HCT116 (cell line): ENCODE measurements around the gene CCDC148. TPM values are rescaled to one million over a fixed set of nuclear protein-coding genes. Genes with fewer than 3 reads are reported as not detected.

Experiments
- ATAC-seq: fragments of 200-7000 bp; cut with Tn5 transposase; 2 replicates; pipeline ENCODE4 v1.9.1; 2020; ENCODE audit warnings: mild to moderate bottlenecking, moderate library complexity
- BruUV-seq: library from RNA; stranded (reverse); fragments of 400-500 nt; replicated peaks from 2 replicates; lab custom pipeline; 2021; lab: Mats Ljungman, UMichigan
- CTCF ChIA-PET: fragments of 300-600 bp; sonication (Branson Sonifier 250); formaldehyde crosslinking; loops from one replicate; lab custom pipeline; 2021; ENCODE audit warnings: antibody characterized with exemption; lab: Charles Lee
- POLR2A ChIA-PET: fragments of 300-600, 350-600 bp; sonication (Branson Sonifier 250); formaldehyde crosslinking; loops from one replicate; lab custom pipeline; 2021; ENCODE audit warnings: antibody characterized with exemption; lab: Charles Lee
- RAD21 ChIA-PET, 2 experiments: fragments of 300-600 bp; sonication (Branson Sonifier 250); formaldehyde crosslinking; loops; one replicate each; lab custom pipeline; 2023; ENCODE audit warnings: low total read pairs in 2 of 2; ENCODE audit not compliant: uncharacterized antibody in 2 of 2, unreplicated experiment in 2 of 2, low non-redundant PET in 1 of 2; lab: Charles Lee
- DNase-seq: peaks from one replicate; pipeline ENCODE4 v3.0.0-alpha.2; 2010; ENCODE audit warnings: low read depth, low spot score
- H2AFZ ChIP-seq: fragments of 200-600 bp; shearing (Covaris generic), sonication (generic); 2 replicates; pipeline ENCODE4 v1.6.1; 2017; ENCODE audit warnings: low read depth, mixed run types, mixed read lengths, antibody characterized with exemption, low read length; ENCODE audit not compliant: poor library complexity, severe bottlenecking
- H3K27ac ChIP-seq: 2 replicates; pipeline ENCODE4 v1.5.1; 2012; ENCODE audit warnings: low read depth, low read length
- H3K27me3 ChIP-seq: fragments of 200-600 bp; sonication (generic); 2 replicates; pipeline ENCODE4 v1.6.1; 2016; ENCODE audit warnings: mixed run types, low read length, mixed read lengths; ENCODE audit not compliant: insufficient read depth
- H3K36me3 ChIP-seq, 2 experiments: fragments of 200-500 bp in 1 of 2; fragments of 200-600 bp in 1 of 2; sonication (Bioruptor generic) in 1 of 2; sonication (generic) in 1 of 2; 2 replicates each; pipeline versions ENCODE4 v1.5.1 to v1.6.1; 2014 to 2016; ENCODE audit warnings: low read length in 2 of 2, inconsistent platforms in 1 of 2, mixed read lengths in 1 of 2, mixed run types in 1 of 2; ENCODE audit not compliant: insufficient read depth in 2 of 2, control insufficient read depth in 1 of 2
- H3K4me1 ChIP-seq, 2 experiments: fragments of 200-600 bp in 1 of 2; sonication (generic) in 1 of 2; 2 replicates each; pipeline versions ENCODE4 v1.5.1 to v1.6.1; 2012 to 2017; ENCODE audit warnings: low read length in 2 of 2, inconsistent platforms in 1 of 2, mild to moderate bottlenecking in 1 of 2, mixed read lengths in 1 of 2, mixed run types in 1 of 2, moderate library complexity in 1 of 2; ENCODE audit not compliant: insufficient read depth in 2 of 2, control insufficient read depth in 1 of 2
- H3K4me2 ChIP-seq: fragments of 200-600 bp; sonication (generic); 2 replicates; pipeline ENCODE4 v1.6.1; 2017; ENCODE audit warnings: mixed run types, low read length, mixed read lengths
- H3K4me3 ChIP-seq, 2 experiments: fragments of 200-600 bp in 1 of 2; sonication (generic) in 1 of 2; replicated peaks in 1 of 2; 2 replicates each; pipeline ENCODE4 v1.5.1; 2011 to 2016; ENCODE audit warnings: low read length in 2 of 2, control low read depth in 1 of 2, low read depth in 1 of 2, mild to moderate bottlenecking in 1 of 2, mixed read lengths in 1 of 2, mixed run types in 1 of 2
- H3K79me2 ChIP-seq: fragments of 200-600 bp; sonication (generic); 2 replicates; pipeline ENCODE4 v1.6.1; 2017; ENCODE audit warnings: mild to moderate bottlenecking, mixed run types, low read length, moderate library complexity, mixed read lengths; ENCODE audit not compliant: insufficient read depth
- H3K9ac ChIP-seq: fragments of 200-600 bp; sonication (generic); 2 replicates; pipeline ENCODE4 v1.6.1; 2016; ENCODE audit warnings: low read length, mixed read lengths
- H3K9me2 ChIP-seq: fragments of 200-600 bp; sonication (generic), shearing (Covaris generic); 2 replicates; pipeline ENCODE4 v1.6.1; 2017; ENCODE audit warnings: mixed run types, mild to moderate bottlenecking, moderate library complexity; ENCODE audit not compliant: insufficient read depth
- H3K9me3 ChIP-seq, 2 experiments: fragments of 200-500 bp in 1 of 2; fragments of 200-600 bp in 1 of 2; sonication (Bioruptor generic) in 1 of 2; sonication (generic) in 1 of 2; 2 replicates each; pipeline ENCODE4 v1.6.1; 2014 to 2017; ENCODE audit warnings: low read length in 2 of 2, mixed read lengths in 2 of 2, inconsistent platforms in 1 of 2, low read depth in 1 of 2, mild to moderate bottlenecking in 1 of 2, mixed run types in 1 of 2, moderate library complexity in 1 of 2; ENCODE audit not compliant: control insufficient read depth in 1 of 2, insufficient read depth in 1 of 2
- H4K20me1 ChIP-seq: fragments of 200-600 bp; sonication (generic), shearing (Covaris generic); 2 replicates; pipeline ENCODE4 v1.6.1; 2017; ENCODE audit warnings: mixed run types, mild to moderate bottlenecking, moderate library complexity; ENCODE audit not compliant: insufficient read depth
- CTCF ChIP-seq, 3 experiments: fragments of 200-600 bp in 1 of 3; sonication (generic) in 1 of 3; IDR thresholded peaks in 2 of 3; conservative IDR thresholded peaks in 1 of 3; 2 replicates each; pipeline ENCODE4 v1.5.1; 2012 to 2017; ENCODE audit warnings: low read depth in 2 of 3, low read length in 2 of 3, antibody characterized with exemption in 1 of 3, borderline replicate concordance in 1 of 3, control low read depth in 1 of 3, mild to moderate bottlenecking in 1 of 3, mixed read lengths in 1 of 3, mixed run types in 1 of 3, moderate library complexity in 1 of 3; ENCODE audit not compliant: insufficient read depth in 1 of 3
- JUND ChIP-seq: IDR thresholded peaks from 2 replicates; pipeline ENCODE4 v1.6.1; 2012
- POLR2AphosphoS5 ChIP-seq: IDR thresholded peaks from 2 replicates; pipeline ENCODE4 v1.6.1; 2011; ENCODE audit warnings: mild to moderate bottlenecking, low read depth, low read length, moderate library complexity
- RAD21 ChIP-seq: IDR thresholded peaks from 2 replicates; pipeline ENCODE4 v1.6.1; 2012; ENCODE audit warnings: low read depth, mild to moderate bottlenecking
- intact Hi-C: fragments of 100-400 bp; cut with micrococcal nuclease; formaldehyde crosslinking; loops from 2 replicates; pipeline ENCODE4 v1.10.0; 2022
- total RNA-seq: library from RNA; stranded (reverse); gene quantifications from one replicate; pipeline ENCODE4 v1.2.1, GENCODE V29; 2021; ENCODE audit not compliant: unreplicated experiment

The CCDC148 gene
- total RNA-seq, 1 experiment from 2014 or later, result 0.59 TPM

GRCh38 chr2:158172719-158173118, 283.8 kb downstream of the CCDC148 start:
- intact Hi-C loops, result no loop called here
- ATAC-seq, result no peak
- POLR2A ChIA-PET, result no interaction called here

GRCh38 chr2:158154596-158154995, 302.0 kb downstream of the CCDC148 start:
- Histone ChIP-seq H3K4me1 (no peaks in the 10 kb centered on the region), H3K9ac (no peak overlapping the region), H3K4me2 (no peak overlapping the region), H3K9me3 (no peaks in the 10 kb centered on the region), H3K9me2 (no peaks in the 10 kb centered on the region), H3K4me3 (no peak overlapping the region), H4K20me1 (no peaks in the 10 kb centered on the region), H3K27ac (no peak overlapping the region), H3K27me3 (no peaks in the 10 kb centered on the region), H3K79me2 (no peaks in the 10 kb centered on the region), H3K36me3 (no peaks in the 10 kb centered on the region), H2AFZ (no peak overlapping the region)
- TF ChIP-seq CTCF (IDR thresholded peaks at IDR 0.05 in 2 of 3, conservative IDR thresholded peaks at IDR 0.05 in 1 of 3; ENCODE audit: borderline replicate concordance in 1 of 3, insufficient read depth in 1 of 3, low read depth in 2 of 3, low read length in 2 of 3) (no peak), JUND (no peak)
- RAD21 ChIA-PET, result no interaction called here
- intact Hi-C loops, result no loop called here
- no TSS peak for BruUV-seq
- POLR2A ChIA-PET, result no interaction called here
- CTCF ChIA-PET, result no interaction called here
- ATAC-seq (no peak), DNase-seq (no peak)

More at GRCh38 chr2:158172719-158173118, 283.8 kb downstream of the CCDC148 start:
- H3K36me3 ChIP-seq, result no peaks in the 10 kb centered on the region
- CTCF ChIA-PET, result no interaction called here
- RAD21 ChIA-PET, result no interaction called here
- no peak for TF ChIP-seq POLR2AphosphoS5
- no peak for TF ChIP-seq RAD21
- DNase-seq, result no peak
- H3K9me2 ChIP-seq, result no peaks in the 10 kb centered on the region
- no peaks in the 10 kb centered on the region for H3K4me1 ChIP-seq
- no TSS peak for BruUV-seq
- H3K27ac ChIP-seq, result no peak overlapping the region
- no peaks in the 10 kb centered on the region for H3K79me2 ChIP-seq
- H3K4me3 ChIP-seq, result no peak overlapping the region
- H2AFZ ChIP-seq, result no peak overlapping the region
- no peaks in the 10 kb centered on the region for H4K20me1 ChIP-seq
- no peak overlapping the region for H3K9ac ChIP-seq
- no peaks in the 10 kb centered on the region for H3K27me3 ChIP-seq
- H3K9me3 ChIP-seq, result no peaks in the 10 kb centered on the region
- no peak overlapping the region for H3K4me2 ChIP-seq
